Kidney capillary endothelial cell (primary cell): ENCODE results near the gene FABP1.

Experiments
- DNase-seq: peaks from one replicate; pipeline ENCODE4 v3.0.0-alpha.2; 2018; ENCODE audit warnings: low spot score

The FABP1 gene

GRCh38 chr2:88078643-88079172 lies 49.2 kb downstream of the FABP1 start:
- no peak for DNase-seq

GRCh38 chr2:88077080-88077479 lies 50.8 kb downstream of the FABP1 start:
- no peak for DNase-seq

- no peak for DNase-seq
Observed at GRCh38 chr2:88074854-88075292, 53.0 kb downstream of the FABP1 start.

DNA sequence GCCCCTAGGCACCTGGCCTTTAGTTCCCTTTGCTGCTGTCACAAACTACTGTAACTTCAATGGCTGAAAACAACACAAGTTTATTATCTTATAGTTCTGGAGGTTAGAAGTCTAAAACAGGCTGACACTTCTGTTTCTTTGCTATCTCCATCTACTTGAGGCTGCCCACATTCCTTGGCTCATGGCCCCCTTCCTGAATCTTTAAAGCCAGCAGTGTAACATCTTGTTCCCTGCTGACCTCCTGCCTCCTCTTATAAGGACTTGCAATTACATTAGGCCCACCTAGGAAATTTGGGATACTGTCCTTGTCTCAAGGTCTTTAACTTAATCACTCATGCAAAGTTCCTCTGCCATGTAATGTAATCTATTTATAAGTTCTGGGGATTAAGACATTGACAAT lies 53.7 kb downstream of the FABP1 start:
- no peak for DNase-seq
